ENCODE results near the gene CCBE1. TPM values are rescaled to one million over a fixed set of nuclear protein-coding genes. Genes with fewer than 3 reads are reported as not detected.

CCBE1 gene
- total and polyA plus RNA-seq, 2 donors: 0.33 to 0.62 TPM

GRCh38 chr18:59696311-59697235 lies 650 bp downstream of the CCBE1 start:
- H3K4me3 ChIP-seq (ENCODE audit: low read length in 2 of 2): peak overlapping the region; percentile 11 to 39
- H3K9me3 ChIP-seq (ENCODE audit: control insufficient read depth in 2 of 2, insufficient read depth in 1 of 2, low read length in 1 of 2): peaks cover 0 to 4% of the 10 kb centered on the region in 2 donors
- 3% methylated on average over 79 of the region's 79 CpGs for WGBS
- H3K27ac ChIP-seq (ENCODE audit: low read depth in 1 of 2, low read length in 1 of 2): no peak overlapping the region
- peaks cover 9 to 15% of the 10 kb centered on the region in 2 donors for H3K4me1 ChIP-seq (ENCODE audit: control insufficient read depth in 2 of 2, insufficient read depth in 2 of 2, low read length in 2 of 2)
- H3K36me3 ChIP-seq (ENCODE audit: control insufficient read depth in 2 of 2, insufficient read depth in 2 of 2, low read length in 1 of 2): no peaks in the 10 kb centered on the region
- peaks cover 60 to 71% of the 10 kb centered on the region in 2 donors for H3K27me3 ChIP-seq (ENCODE audit: control insufficient read depth in 2 of 2, insufficient read depth in 1 of 2, low read length in 1 of 2)
- DNase-seq (ENCODE audit: low read depth in 6 of 9, low spot score in 9 of 9): peak in 1 of 9 donors; percentile 29

- DNase-seq (ENCODE audit: low read depth in 6 of 9, low spot score in 9 of 9): no peak
- 79% methylated on average over 8 of the region's 8 CpGs for WGBS
- peaks cover 60 to 71% of the 10 kb centered on the region in 2 donors for H3K27me3 ChIP-seq (ENCODE audit: control insufficient read depth in 2 of 2, insufficient read depth in 1 of 2, low read length in 1 of 2)
- peaks cover 16 to 23% of the 10 kb centered on the region in 2 donors for H3K4me1 ChIP-seq (ENCODE audit: control insufficient read depth in 2 of 2, insufficient read depth in 2 of 2, low read length in 2 of 2)
- no peak overlapping the region for H3K27ac ChIP-seq (ENCODE audit: low read depth in 1 of 2, low read length in 1 of 2)
- no peaks in the 10 kb centered on the region for H3K36me3 ChIP-seq (ENCODE audit: control insufficient read depth in 2 of 2, insufficient read depth in 2 of 2, low read length in 1 of 2)
- no peak overlapping the region for H3K4me3 ChIP-seq (ENCODE audit: low read length in 2 of 2)
- H3K9me3 ChIP-seq (ENCODE audit: control insufficient read depth in 2 of 2, insufficient read depth in 1 of 2, low read length in 1 of 2): peaks cover 0 to 4% of the 10 kb centered on the region in 2 donors
These were observed 1.7 kb downstream of the CCBE1 start for GRCh38 chr18:59695551-59695950.

- peaks cover 55 to 64% of the 10 kb centered on the region in 2 donors for H3K27me3 ChIP-seq (ENCODE audit: control insufficient read depth in 2 of 2, insufficient read depth in 1 of 2, low read length in 1 of 2)
- H3K36me3 ChIP-seq (ENCODE audit: control insufficient read depth in 2 of 2, insufficient read depth in 2 of 2, low read length in 1 of 2): no peaks in the 10 kb centered on the region
- no peak overlapping the region for H3K27ac ChIP-seq (ENCODE audit: low read depth in 1 of 2, low read length in 1 of 2)
- peaks cover 20 to 27% of the 10 kb centered on the region in 2 donors for H3K4me1 ChIP-seq (ENCODE audit: control insufficient read depth in 2 of 2, insufficient read depth in 2 of 2, low read length in 2 of 2)
- no peak for DNase-seq (ENCODE audit: low read depth in 6 of 9, low spot score in 9 of 9)
- no peak overlapping the region for H3K4me3 ChIP-seq (ENCODE audit: low read length in 2 of 2)
- WGBS: 81% methylated on average over 4 of the region's 4 CpGs
- H3K9me3 ChIP-seq (ENCODE audit: control insufficient read depth in 2 of 2, insufficient read depth in 1 of 2, low read length in 1 of 2): peaks cover 0 to 4% of the 10 kb centered on the region in 2 donors
These were observed 2.4 kb downstream of the CCBE1 start for GRCh38 chr18:59694824-59695223.

- H3K27ac ChIP-seq (ENCODE audit: low read depth in 1 of 2, low read length in 1 of 2): no peak overlapping the region
- H3K9me3 ChIP-seq (ENCODE audit: control insufficient read depth in 2 of 2, insufficient read depth in 1 of 2, low read length in 1 of 2): no peaks in the 10 kb centered on the region
- no peaks in the 10 kb centered on the region for H3K36me3 ChIP-seq (ENCODE audit: control insufficient read depth in 2 of 2, insufficient read depth in 2 of 2, low read length in 1 of 2)
- no peak overlapping the region for H3K4me3 ChIP-seq (ENCODE audit: low read length in 2 of 2)
- 83% methylated on average over 4 of the region's 4 CpGs for WGBS
- H3K27me3 ChIP-seq (ENCODE audit: control insufficient read depth in 2 of 2, insufficient read depth in 1 of 2, low read length in 1 of 2): peaks cover 35 to 43% of the 10 kb centered on the region in 2 donors
- DNase-seq (ENCODE audit: low read depth in 6 of 9, low spot score in 9 of 9): no peak
- peaks cover 22 to 29% of the 10 kb centered on the region in 2 donors for H3K4me1 ChIP-seq (ENCODE audit: control insufficient read depth in 2 of 2, insufficient read depth in 2 of 2, low read length in 2 of 2)
These were observed 5.2 kb downstream of the CCBE1 start for GRCh38 chr18:59691996-59692395.

- H3K27ac ChIP-seq (ENCODE audit: low read depth in 1 of 2, low read length in 1 of 2): no peak overlapping the region
- H3K36me3 ChIP-seq (ENCODE audit: control insufficient read depth in 2 of 2, insufficient read depth in 2 of 2, low read length in 1 of 2): no peaks in the 10 kb centered on the region
- DNase-seq (ENCODE audit: low read depth in 6 of 9, low spot score in 9 of 9): no peak
- H3K4me3 ChIP-seq (ENCODE audit: low read length in 2 of 2): no peak overlapping the region
- H3K9me3 ChIP-seq (ENCODE audit: control insufficient read depth in 2 of 2, insufficient read depth in 1 of 2, low read length in 1 of 2): no peaks in the 10 kb centered on the region
- peaks cover 23 to 30% of the 10 kb centered on the region in 2 donors for H3K4me1 ChIP-seq (ENCODE audit: control insufficient read depth in 2 of 2, insufficient read depth in 2 of 2, low read length in 2 of 2)
- H3K27me3 ChIP-seq (ENCODE audit: control insufficient read depth in 2 of 2, insufficient read depth in 1 of 2, low read length in 1 of 2): peaks cover 25 to 33% of the 10 kb centered on the region in 2 donors
These were observed 6.2 kb downstream of the CCBE1 start for GRCh38 chr18:59690996-59691395.

- H3K27ac ChIP-seq (ENCODE audit: low read depth in 1 of 2, low read length in 1 of 2): peak overlapping the region in 1 of 2 donors; percentile 21
- H3K4me3 ChIP-seq (ENCODE audit: low read length in 2 of 2): no peak overlapping the region
- WGBS: 11% methylated on average over 8 of the region's 8 CpGs
- peaks cover 28 to 32% of the 10 kb centered on the region in 2 donors for H3K4me1 ChIP-seq (ENCODE audit: control insufficient read depth in 2 of 2, insufficient read depth in 2 of 2, low read length in 2 of 2)
- H3K9me3 ChIP-seq (ENCODE audit: control insufficient read depth in 2 of 2, insufficient read depth in 1 of 2, low read length in 1 of 2): no peaks in the 10 kb centered on the region
- H3K27me3 ChIP-seq (ENCODE audit: control insufficient read depth in 2 of 2, insufficient read depth in 1 of 2, low read length in 1 of 2): peaks cover 21 to 28% of the 10 kb centered on the region in 2 donors
- no peaks in the 10 kb centered on the region for H3K36me3 ChIP-seq (ENCODE audit: control insufficient read depth in 2 of 2, insufficient read depth in 2 of 2, low read length in 1 of 2)
- peak in 6 of 9 donors; percentile 17 to 73 (median 44) for DNase-seq (ENCODE audit: low read depth in 6 of 9, low spot score in 9 of 9)
These were observed 6.8 kb downstream of the CCBE1 start for GRCh38 chr18:59690186-59690982.

GRCh38 chr18:59689756-59690155 lies 7.5 kb downstream of the CCBE1 start:
- Histone ChIP-seq H3K4me1 (ENCODE audit: control insufficient read depth in 2 of 2, insufficient read depth in 2 of 2, low read length in 2 of 2) (peaks cover 30 to 32% of the 10 kb centered on the region in 2 donors), H3K27ac (ENCODE audit: low read depth in 1 of 2, low read length in 1 of 2) (no peak overlapping the region), H3K4me3 (ENCODE audit: low read length in 2 of 2) (no peak overlapping the region), H3K27me3 (ENCODE audit: control insufficient read depth in 2 of 2, insufficient read depth in 1 of 2, low read length in 1 of 2) (peaks cover 17 to 25% of the 10 kb centered on the region in 2 donors), H3K9me3 (ENCODE audit: control insufficient read depth in 2 of 2, insufficient read depth in 1 of 2, low read length in 1 of 2) (no peaks in the 10 kb centered on the region), H3K36me3 (ENCODE audit: control insufficient read depth in 2 of 2, insufficient read depth in 2 of 2, low read length in 1 of 2) (no peaks in the 10 kb centered on the region)
- DNase-seq (ENCODE audit: low read depth in 6 of 9, low spot score in 9 of 9): no peak
- WGBS: 67% methylated on average over 3 of the region's 3 CpGs

- no peak overlapping the region for H3K4me3 ChIP-seq (ENCODE audit: low read length in 2 of 2)
- WGBS: 12% methylated on average over 1 of the region's 1 CpG
- no peaks in the 10 kb centered on the region for H3K36me3 ChIP-seq (ENCODE audit: control insufficient read depth in 2 of 2, insufficient read depth in 2 of 2, low read length in 1 of 2)
- DNase-seq (ENCODE audit: low read depth in 6 of 9, low spot score in 9 of 9): peak in 6 of 9 donors; percentile 7 to 75 (median 32)
- no peak overlapping the region for H3K27ac ChIP-seq (ENCODE audit: low read depth in 1 of 2, low read length in 1 of 2)
- H3K4me1 ChIP-seq (ENCODE audit: control insufficient read depth in 2 of 2, insufficient read depth in 2 of 2, low read length in 2 of 2): peaks cover 30 to 31% of the 10 kb centered on the region in 2 donors
- H3K9me3 ChIP-seq (ENCODE audit: control insufficient read depth in 2 of 2, insufficient read depth in 1 of 2, low read length in 1 of 2): no peaks in the 10 kb centered on the region
- H3K27me3 ChIP-seq (ENCODE audit: control insufficient read depth in 2 of 2, insufficient read depth in 1 of 2, low read length in 1 of 2): peaks cover 10 to 35% of the 10 kb centered on the region in 2 donors
These were observed 11.0 kb downstream of the CCBE1 start for GRCh38 chr18:59686260-59686659.

- peaks cover 10 to 38% of the 10 kb centered on the region in 2 donors for H3K27me3 ChIP-seq (ENCODE audit: control insufficient read depth in 2 of 2, insufficient read depth in 1 of 2, low read length in 1 of 2)
- peaks cover 23 to 25% of the 10 kb centered on the region in 2 donors for H3K4me1 ChIP-seq (ENCODE audit: control insufficient read depth in 2 of 2, insufficient read depth in 2 of 2, low read length in 2 of 2)
- WGBS: 66% methylated on average over 4 of the region's 4 CpGs
- no peaks in the 10 kb centered on the region for H3K9me3 ChIP-seq (ENCODE audit: control insufficient read depth in 2 of 2, insufficient read depth in 1 of 2, low read length in 1 of 2)
- no peak overlapping the region for H3K4me3 ChIP-seq (ENCODE audit: low read length in 2 of 2)
- no peak overlapping the region for H3K27ac ChIP-seq (ENCODE audit: low read depth in 1 of 2, low read length in 1 of 2)
- DNase-seq (ENCODE audit: low read depth in 6 of 9, low spot score in 9 of 9): no peak
- H3K36me3 ChIP-seq (ENCODE audit: control insufficient read depth in 2 of 2, insufficient read depth in 2 of 2, low read length in 1 of 2): no peaks in the 10 kb centered on the region
These were observed 11.7 kb downstream of the CCBE1 start for GRCh38 chr18:59685501-59685900.
